Esophagus muscularis mucosa (tissue), 4 donors: Measurements from ENCODE around the gene STPG2.

ENCODE experiments used
- EP300 ChIP-seq: sonication (generic); formaldehyde crosslinking; IDR thresholded peaks from one replicate; pipeline ENCODE4 v1.6.1; 2017; ENCODE audit warnings: antibody characterized with exemption
- POLR2A ChIP-seq: fragments of 450-650 bp; IDR thresholded peaks from one replicate; pipeline ENCODE4 v1.6.1; 2017; ENCODE audit warnings: antibody characterized with exemption, moderate library complexity, mild to moderate bottlenecking, low read depth
- POLR2AphosphoS5 ChIP-seq, 2 donors: sonication (generic); formaldehyde crosslinking; IDR thresholded peaks; one replicate each; pipeline ENCODE4 v1.6.1; 2017; ENCODE audit warnings: antibody characterized with exemption in 2 of 2
- TF ChIP-seq, protein P1 (sequence below), 3 experiments: fragments of 200-600 bp in 2 of 3; fragments of 450-650 bp in 1 of 3; sonication (generic) in 2 of 3; IDR thresholded peaks; one replicate each; pipeline ENCODE4 v1.5.1; 2017 to 2019; ENCODE audit warnings: antibody characterized with exemption in 3 of 3, mild to moderate bottlenecking in 2 of 3, moderate library complexity in 1 of 3

GRCh38 chr4:97912156-97912555, 231.1 kb downstream of the STPG2 start:
- TF ChIP-seq, protein P1, sequence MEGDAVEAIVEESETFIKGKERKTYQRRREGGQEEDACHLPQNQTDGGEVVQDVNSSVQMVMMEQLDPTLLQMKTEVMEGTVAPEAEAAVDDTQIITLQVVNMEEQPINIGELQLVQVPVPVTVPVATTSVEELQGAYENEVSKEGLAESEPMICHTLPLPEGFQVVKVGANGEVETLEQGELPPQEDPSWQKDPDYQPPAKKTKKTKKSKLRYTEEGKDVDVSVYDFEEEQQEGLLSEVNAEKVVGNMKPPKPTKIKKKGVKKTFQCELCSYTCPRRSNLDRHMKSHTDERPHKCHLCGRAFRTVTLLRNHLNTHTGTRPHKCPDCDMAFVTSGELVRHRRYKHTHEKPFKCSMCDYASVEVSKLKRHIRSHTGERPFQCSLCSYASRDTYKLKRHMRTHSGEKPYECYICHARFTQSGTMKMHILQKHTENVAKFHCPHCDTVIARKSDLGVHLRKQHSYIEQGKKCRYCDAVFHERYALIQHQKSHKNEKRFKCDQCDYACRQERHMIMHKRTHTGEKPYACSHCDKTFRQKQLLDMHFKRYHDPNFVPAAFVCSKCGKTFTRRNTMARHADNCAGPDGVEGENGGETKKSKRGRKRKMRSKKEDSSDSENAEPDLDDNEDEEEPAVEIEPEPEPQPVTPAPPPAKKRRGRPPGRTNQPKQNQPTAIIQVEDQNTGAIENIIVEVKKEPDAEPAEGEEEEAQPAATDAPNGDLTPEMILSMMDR (IDR thresholded peaks at IDR 0.05): no peak
- no peak for TF ChIP-seq POLR2A
- TF ChIP-seq POLR2AphosphoS5 (IDR thresholded peaks at IDR 0.05): no peak
- TF ChIP-seq EP300: no peak
